Ovary (tissue), 3 donors: ENCODE measurements around the gene GAS1.

Experiments
- CTCF ChIP-seq, 3 donors: fragments of 450-650 bp in 2 of 3; fragments of 200-600 bp in 1 of 3; IDR thresholded peaks; one replicate each; pipeline versions ENCODE4 v1.5.1 to v1.8.0; 2016 to 2022; ENCODE audit warnings: antibody characterized with exemption in 3 of 3, mild to moderate bottlenecking in 1 of 3
- EP300 ChIP-seq: sonication (generic); formaldehyde crosslinking; IDR thresholded peaks from one replicate; pipeline ENCODE4 v1.6.1; 2017; ENCODE audit warnings: antibody characterized with exemption
- POLR2A ChIP-seq: fragments of 450-650 bp; IDR thresholded peaks from one replicate; pipeline ENCODE4 v1.6.1; 2017; ENCODE audit warnings: antibody characterized with exemption, mild to moderate bottlenecking, moderate library complexity
- donor health status: DM: no; HTN: no; CAD: no.

DNA sequence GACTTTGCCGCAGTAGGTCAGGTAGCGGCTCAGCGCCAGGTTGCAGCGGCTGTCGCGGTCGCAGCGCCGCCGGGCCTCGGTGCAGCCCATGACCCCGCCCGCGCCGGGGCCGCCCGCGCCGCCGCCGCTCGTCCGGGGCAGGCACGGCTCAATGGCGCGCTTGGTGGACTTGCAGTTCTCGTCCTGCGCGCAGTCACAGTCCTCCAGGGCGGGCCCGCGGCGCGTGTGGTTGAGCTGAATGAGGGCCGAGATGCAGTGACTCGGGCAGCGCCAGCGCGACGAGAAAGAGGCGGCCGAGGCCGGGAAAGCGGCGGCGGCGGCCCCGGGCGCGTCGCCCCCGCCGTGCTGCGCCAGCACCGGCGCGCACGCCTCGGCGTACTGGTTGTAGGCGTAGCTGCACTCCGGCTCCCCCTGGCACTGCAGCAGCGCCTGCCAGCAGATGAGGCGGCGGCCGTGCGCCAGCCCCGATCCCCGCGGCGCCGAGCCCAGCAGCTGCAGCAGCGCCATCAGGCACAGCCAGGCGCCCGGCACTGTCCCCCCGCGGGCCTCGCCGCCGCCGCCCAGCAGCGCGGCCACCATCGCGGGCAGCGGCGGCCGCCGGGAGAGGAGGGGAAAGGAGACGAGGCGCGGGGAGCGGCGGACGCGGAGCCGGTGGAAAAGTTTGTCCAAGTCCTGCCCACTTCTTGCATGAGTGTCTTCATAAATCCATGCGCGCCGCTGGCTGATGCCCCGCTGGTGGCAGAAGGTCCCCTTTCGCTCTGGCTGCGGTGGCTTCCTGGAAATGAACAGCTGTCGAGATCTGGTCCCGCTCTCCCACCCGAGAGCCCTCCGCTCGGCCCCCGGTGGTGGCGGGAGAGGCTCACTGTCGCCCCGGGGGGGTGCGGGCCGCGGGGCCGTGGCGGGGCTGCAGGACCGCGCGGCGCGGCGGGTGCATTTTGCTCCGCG lies 833 bp downstream of the GAS1 start:
- TF ChIP-seq CTCF (IDR thresholded peaks at IDR 0.05) (no peak), EP300 (no peak), POLR2A (no peak)
